HEK293 (cell line): ENCODE data around the gene EFCAB10.

ENCODE experiments used
- BCL11B ChIP-seq: fragments of 450-650 bp; formaldehyde crosslinking; IDR thresholded peaks from 2 replicates; pipeline ENCODE4 v1.5.1; 2016; ENCODE audit warnings: low read depth, missing biosample characterization, missing genetic modification characterization
- CTCF ChIP-seq: fragments of 450-650 bp; formaldehyde crosslinking; IDR thresholded peaks from 2 replicates; pipeline ENCODE4 v1.5.1; 2016; ENCODE audit warnings: missing biosample characterization, missing genetic modification characterization
- KLF16 ChIP-seq: fragments of 450-650 bp; formaldehyde crosslinking; IDR thresholded peaks from 2 replicates; pipeline ENCODE4 v1.5.1; 2017; ENCODE audit warnings: missing biosample characterization, missing genetic modification characterization
- KLF8 ChIP-seq: fragments of 450-650 bp; formaldehyde crosslinking; IDR thresholded peaks from 2 replicates; pipeline ENCODE4 v1.5.1; 2016; ENCODE audit warnings: missing biosample characterization, missing genetic modification characterization
- MEIS1 ChIP-seq: sonication (generic); formaldehyde crosslinking; IDR thresholded peaks from 2 replicates; pipeline ENCODE4 v1.8.1; 2022; ENCODE audit warnings: missing genetic modification reagents, mild to moderate bottlenecking, borderline replicate concordance
- MYNN ChIP-seq: fragments of 450-650 bp; formaldehyde crosslinking; IDR thresholded peaks from 2 replicates; pipeline ENCODE4 v1.5.1; 2016; ENCODE audit warnings: missing biosample characterization, missing genetic modification characterization, borderline replicate concordance
- MZF1 ChIP-seq: fragments of 450-650 bp; formaldehyde crosslinking; IDR thresholded peaks from 2 replicates; pipeline ENCODE4 v1.5.1; 2017; ENCODE audit warnings: missing biosample characterization, missing genetic modification characterization, borderline replicate concordance
- PRDM2 ChIP-seq: fragments of 450-650 bp; formaldehyde crosslinking; IDR thresholded peaks from 2 replicates; pipeline ENCODE4 v1.5.1; 2016; ENCODE audit warnings: missing biosample characterization, missing genetic modification characterization, borderline replicate concordance
- PRDM6 ChIP-seq: fragments of 450-650 bp; formaldehyde crosslinking; IDR thresholded peaks from 2 replicates; pipeline ENCODE4 v1.5.1; 2017; ENCODE audit warnings: missing biosample characterization, missing genetic modification characterization
- REST ChIP-seq: fragments of 450-650 bp; formaldehyde crosslinking; IDR thresholded peaks from 2 replicates; pipeline ENCODE4 v1.5.1; 2016; ENCODE audit warnings: missing biosample characterization, missing genetic modification characterization
- SCRT1 ChIP-seq: fragments of 450-650 bp; formaldehyde crosslinking; IDR thresholded peaks from 2 replicates; pipeline ENCODE4 v1.5.1; 2016; ENCODE audit warnings: missing biosample characterization, missing genetic modification characterization, borderline replicate concordance
- ZBTB48 ChIP-seq: fragments of 450-650 bp; formaldehyde crosslinking; IDR thresholded peaks from 2 replicates; pipeline ENCODE4 v1.5.1; 2016; ENCODE audit warnings: missing biosample characterization, missing genetic modification characterization
- ZBTB6 ChIP-seq: fragments of 450-650 bp; formaldehyde crosslinking; IDR thresholded peaks from 2 replicates; pipeline ENCODE4 v1.5.1; 2017; ENCODE audit warnings: missing biosample characterization, missing genetic modification characterization
- ZFP41 ChIP-seq: fragments of 450-650 bp; formaldehyde crosslinking; IDR thresholded peaks from 2 replicates; pipeline ENCODE4 v1.5.1; 2016; ENCODE audit warnings: missing biosample characterization, missing genetic modification characterization, borderline replicate concordance
- ZNF169 ChIP-seq: fragments of 450-650 bp; formaldehyde crosslinking; IDR thresholded peaks from 2 replicates; pipeline ENCODE4 v1.5.1; 2016; ENCODE audit warnings: missing biosample characterization, missing genetic modification characterization
- ZNF398 ChIP-seq: fragments of 450-650 bp; formaldehyde crosslinking; IDR thresholded peaks from 2 replicates; pipeline ENCODE4 v1.5.1; 2017; ENCODE audit warnings: missing biosample characterization, missing genetic modification characterization
- ZNF416 ChIP-seq: fragments of 450-650 bp; formaldehyde crosslinking; IDR thresholded peaks from 2 replicates; pipeline ENCODE4 v1.5.1; 2016; ENCODE audit warnings: missing biosample characterization, missing genetic modification characterization
- ZNF561 ChIP-seq: fragments of 450-650 bp; IDR thresholded peaks from 2 replicates; pipeline ENCODE4 v1.5.1; 2018; ENCODE audit warnings: missing biosample characterization, missing genetic modification characterization, borderline replicate concordance
- ZNF600 ChIP-seq: fragments of 450-650 bp; formaldehyde crosslinking; IDR thresholded peaks from 2 replicates; pipeline ENCODE4 v1.5.1; 2016; ENCODE audit warnings: missing biosample characterization, missing genetic modification characterization
- ZNF664 ChIP-seq: fragments of 450-650 bp; formaldehyde crosslinking; IDR thresholded peaks from 2 replicates; pipeline ENCODE4 v1.5.1; 2016; ENCODE audit warnings: missing biosample characterization, missing genetic modification characterization
- ZNF701 ChIP-seq: fragments of 450-650 bp; formaldehyde crosslinking; IDR thresholded peaks from 2 replicates; pipeline ENCODE4 v1.5.1; 2016; ENCODE audit warnings: missing biosample characterization, missing genetic modification characterization
- ZNF747 ChIP-seq: fragments of 450-650 bp; formaldehyde crosslinking; IDR thresholded peaks from 2 replicates; pipeline ENCODE4 v1.5.1; 2016; ENCODE audit warnings: missing biosample characterization, missing genetic modification characterization

Gene EFCAB10

GRCh38 chr7:105581066-105581811 lies at the start of gene EFCAB10 (continued):
- TF ChIP-seq MYNN (tag by site-specific recombination) (peak; percentile 99), BCL11B (tag by site-specific recombination) (no peak), ZNF701 (tag by site-specific recombination) (no peak), ZNF747 (tag by site-specific recombination) (no peak), PRDM6 (tag by site-specific recombination) (no peak), ZNF398 (tag by site-specific recombination) (peak; percentile 65), PRDM2 (tag by site-specific recombination) (no peak), ZNF169 (no peak), ZNF664 (tag by site-specific recombination) (no peak), CTCF (tag by site-specific recombination) (peak; percentile 38; the same call in 1 of the 2 replicates), ZBTB48 (0 out of 2 replicates have a peak, but pooled peaks have one; percentile 42), SCRT1 (tag by site-specific recombination) (peak; percentile 98), REST (tag by site-specific recombination) (peak; percentile 24; the same call in 1 of the 2 replicates), ZBTB6 (tag by site-specific recombination) (peak; percentile 98), MEIS1 (CRISPR knock-in tag) (no peak), ZNF561 (peak; percentile 83), ZNF600 (tag by site-specific recombination) (peak; percentile 53), KLF8 (peak; percentile 18; the same call in 1 of the 2 replicates), ZFP41 (no peak), ZNF416 (no peak), MZF1 (tag by site-specific recombination) (peak; percentile 42; the same call in 1 of the 2 replicates), KLF16 (tag by site-specific recombination) (peak; percentile 47; the same call in 1 of the 2 replicates)
